Heart right ventricle (tissue), 16 donors: ENCODE results near the gene COPS7A. TPM values are rescaled to one million over a fixed set of nuclear protein-coding genes. Genes with fewer than 3 reads are reported as not detected.

Experiments
- ATAC-seq, 8 donors: fragments of 200-7000 bp; cut with Tn5 transposase; one replicate each; pipeline ENCODE4 v1.9.1; 2020; ENCODE audit warnings: mild to moderate bottlenecking in 8 of 8, moderate library complexity in 8 of 8, moderate number of reproducible peaks in 1 of 8
- DNase-seq, 2 donors: peaks; one replicate each; pipeline ENCODE4 v3.0.0-alpha.2; 2020
- H3K27ac ChIP-seq, 10 donors: fragments of 200-600 bp; sonication (generic) in 2 of 10; one replicate each; pipeline versions ENCODE4 v1.5.0 to v1.8.0; 2020 to 2022; ENCODE audit warnings: mild to moderate bottlenecking in 3 of 10
- H3K27me3 ChIP-seq, 7 donors: fragments of 200-600 bp; one replicate each; pipeline ENCODE4 v1.8.0; 2021 to 2022; ENCODE audit warnings: mild to moderate bottlenecking in 2 of 7
- H3K36me3 ChIP-seq, 9 donors: fragments of 200-600 bp; sonication (generic) in 1 of 9; one replicate each; pipeline versions ENCODE4 v1.5.0 to v1.8.0; 2020 to 2022; ENCODE audit warnings: mild to moderate bottlenecking in 2 of 9
- H3K4me1 ChIP-seq, 9 donors: fragments of 200-600 bp; sonication (generic) in 1 of 9; one replicate each; pipeline versions ENCODE4 v1.5.0 to v1.8.0; 2020 to 2022; ENCODE audit warnings: mild to moderate bottlenecking in 4 of 9
- H3K4me3 ChIP-seq, 10 donors: fragments of 200-600 bp; sonication (generic) in 2 of 10; one replicate each; pipeline versions ENCODE4 v1.5.0 to v1.8.0; 2020 to 2022; ENCODE audit warnings: mild to moderate bottlenecking in 7 of 10, moderate library complexity in 2 of 10
- H3K9me3 ChIP-seq, 11 donors: fragments of 200-600 bp in 10 of 11; sonication (generic) in 2 of 11; one replicate each; pipeline versions ENCODE4 v1.5.0 to v1.8.0; 2013 to 2022; ENCODE audit warnings: mild to moderate bottlenecking in 2 of 11, control low read depth in 1 of 11, moderate library complexity in 1 of 11
- WGBS, 2 donors: extraction: QIAGEN DNeasy Blood & Tissue Kit; methylation state at CpG; one replicate each; pipeline ENCODE4 v1.1.7; 2013; ENCODE audit warnings: inconsistent platforms in 1 of 2; 5-methylcytosine and 5-hydroxymethylcytosine counted together
- intact Hi-C, 10 donors: fragments of 100-400 bp; cut with DNase I; formaldehyde crosslinking; loops; one replicate each; pipeline versions ENCODE4 v1.11.1 to v1.14.2; 2022
- polyA plus RNA-seq, 2 donors: library from polyadenylated mRNA; stranded (reverse); fragments of 200-250 nt; gene quantifications; one replicate each; pipeline ENCODE4 v1.2.3, GENCODE V29; 2013
- total RNA-seq, 10 donors: library from RNA; stranded (reverse); fragmentation: NEBNext Ultra II Directional in 3 of 10; extraction: Animal tissue kit (Norgen Biotek cat#: 25700) in 3 of 10; gene quantifications; one replicate each; pipeline versions ENCODE4 v1.2.1 to v1.2.4, GENCODE V29; 2021 to 2023
- TF ChIP-seq, protein P1 (sequence below), 9 donors: fragments of 200-600 bp; sonication (generic) in 2 of 9; IDR thresholded peaks; one replicate each; pipeline versions ENCODE4 v1.5.0 to v1.8.0; 2021 to 2022; ENCODE audit warnings: antibody characterized with exemption in 9 of 9, mild to moderate bottlenecking in 5 of 9, moderate library complexity in 1 of 9
- donor health status: Arrhythmogenic right ventricular cardiomyopathy.
- donor health status: ischemic (EF 13 %, LVEDD 7.1; RV severe dilation, severe dysfunction).
- donor health status: healthy with polysubstance abuse.
- donor health status: DM: no; HTN: yes; CAD: no.
- donor health status: DM: no; HTN: no; CAD: no.
- donor health status: ischemic (EF 25% LVEDD 6.9; RV normal size, moderate dysfunction).
- donor health status: ischemic (EF 25% LVEDD 5.7; RV mildly dilated, moderate dysfunction).
- donor health status: healthy.
- donor health status: DM: yes; HTN: yes; CAD: no.
- donor health status: Ischemic cardiomyopathy.
- donor health status: ischemic (EF 35%, LVEDD 5.7; RV mildly dilated, moderate dysfunction).
- donor health status: nonischemic (EF 11% LVEDD 7.7; RV severe dilation, severe dysfunction).
- donor health status: DM: yes; HTN: yes; CAD: no.
- donor health status: PGD.
- donor health status: ischemic (EF 29% LVEDD 5.4; RV normal size, mild dysfunction).
- donor health status: nonischemic (EF 23%, LVEDD 6.1; RV moderate dilation, normal function).

Gene COPS7A
- total and polyA plus RNA-seq, 12 donors = 31.1 to 91.5 (median 77.9) TPM

DNA sequence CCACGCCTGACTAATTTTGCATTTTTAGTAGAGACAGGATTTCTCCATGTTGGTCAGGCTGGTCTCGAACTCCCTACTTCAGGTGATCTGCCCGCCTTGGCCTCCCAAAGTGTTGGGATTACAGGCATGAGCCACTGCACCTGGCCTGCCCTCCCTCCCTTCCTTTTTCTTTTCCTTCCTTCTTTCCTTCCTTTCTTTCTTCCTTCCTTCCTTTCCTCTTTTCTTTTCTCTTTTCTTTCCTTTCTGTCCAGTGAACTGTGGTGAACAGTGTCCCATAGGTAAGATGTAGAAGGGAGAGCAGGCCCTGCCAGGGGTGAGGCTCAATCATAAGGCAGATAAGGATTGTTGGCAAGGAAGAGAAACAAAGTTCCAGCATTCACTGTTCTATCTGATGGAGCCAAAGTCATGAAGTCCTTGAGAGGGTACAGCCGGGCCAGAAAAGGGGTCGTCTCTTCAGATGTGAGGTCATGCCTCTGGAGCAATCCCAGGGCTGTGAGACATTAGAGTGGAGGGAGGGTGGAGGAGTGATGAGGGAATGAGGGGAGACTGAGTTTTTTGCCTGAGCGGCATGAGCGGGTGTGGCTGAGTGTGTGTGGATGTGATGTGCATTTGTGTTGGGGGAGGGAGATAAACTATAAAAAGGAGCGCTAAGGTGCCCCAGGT lies 33.3 kb downstream of the COPS7A start:
- intact Hi-C loops = loop anchor here in 1 of 10 donors (10.0 kb wide), 1 partner anchor 68 kb away; the partner anchor contains the start of genes GPR162 and P3H3
- DNase-seq (no peak), ATAC-seq (no peak)
- TF ChIP-seq, protein P1, sequence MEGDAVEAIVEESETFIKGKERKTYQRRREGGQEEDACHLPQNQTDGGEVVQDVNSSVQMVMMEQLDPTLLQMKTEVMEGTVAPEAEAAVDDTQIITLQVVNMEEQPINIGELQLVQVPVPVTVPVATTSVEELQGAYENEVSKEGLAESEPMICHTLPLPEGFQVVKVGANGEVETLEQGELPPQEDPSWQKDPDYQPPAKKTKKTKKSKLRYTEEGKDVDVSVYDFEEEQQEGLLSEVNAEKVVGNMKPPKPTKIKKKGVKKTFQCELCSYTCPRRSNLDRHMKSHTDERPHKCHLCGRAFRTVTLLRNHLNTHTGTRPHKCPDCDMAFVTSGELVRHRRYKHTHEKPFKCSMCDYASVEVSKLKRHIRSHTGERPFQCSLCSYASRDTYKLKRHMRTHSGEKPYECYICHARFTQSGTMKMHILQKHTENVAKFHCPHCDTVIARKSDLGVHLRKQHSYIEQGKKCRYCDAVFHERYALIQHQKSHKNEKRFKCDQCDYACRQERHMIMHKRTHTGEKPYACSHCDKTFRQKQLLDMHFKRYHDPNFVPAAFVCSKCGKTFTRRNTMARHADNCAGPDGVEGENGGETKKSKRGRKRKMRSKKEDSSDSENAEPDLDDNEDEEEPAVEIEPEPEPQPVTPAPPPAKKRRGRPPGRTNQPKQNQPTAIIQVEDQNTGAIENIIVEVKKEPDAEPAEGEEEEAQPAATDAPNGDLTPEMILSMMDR (IDR thresholded peaks at IDR 0.05) = no peak
- Histone ChIP-seq H3K36me3 (peaks cover 0 to under 1% (median 0%) of the 10 kb centered on the region in 9 donors), H3K4me3 (no peak overlapping the region), H3K4me1 (peaks cover 5 to 19% (median 15%) of the 10 kb centered on the region in 9 donors), H3K9me3 (no peaks in the 10 kb centered on the region), H3K27me3 (no peaks in the 10 kb centered on the region), H3K27ac (no peak overlapping the region)
- 64 to 71% methylated on average over 8 of the region's 8 CpGs for WGBS, 2 donors

DNA sequence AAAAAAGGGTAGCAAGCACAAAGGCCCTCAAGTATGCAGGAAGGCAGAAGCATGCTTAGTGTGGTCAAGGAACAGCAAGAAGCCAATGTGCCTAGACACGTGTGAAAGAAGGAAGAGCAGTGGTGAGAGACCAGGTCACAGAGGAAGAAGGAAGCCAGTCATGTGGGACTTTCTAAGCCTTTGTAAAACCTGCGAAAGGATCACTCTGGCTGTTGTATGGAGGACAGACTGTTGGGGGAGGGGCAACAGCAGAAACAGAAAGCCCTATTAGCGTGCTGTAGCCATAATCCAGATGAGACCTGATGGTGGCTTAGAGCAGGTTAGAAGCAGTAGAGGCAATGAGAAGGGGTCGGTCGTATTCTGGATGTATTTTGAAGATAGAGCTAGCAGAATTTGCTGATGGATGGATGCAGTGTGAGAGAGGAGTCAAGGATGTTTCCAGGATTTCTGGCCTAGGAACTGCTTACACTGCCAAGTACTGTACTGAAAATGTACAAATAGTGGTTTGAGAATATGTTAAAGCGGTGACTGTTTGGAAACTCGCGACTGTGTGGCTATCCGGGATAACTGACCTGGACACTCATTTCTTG lies 34.8 kb downstream of the COPS7A start:
- WGBS, 2 donors = 87 to 91% methylated on average over 9 of the region's 9 CpGs
- intact Hi-C loops = loop anchor here in 1 of 10 donors (10.0 kb wide), 1 partner anchor 66 kb away; the partner anchor contains the start of genes GPR162 and P3H3
- no peaks in the 10 kb centered on the region for H3K36me3 ChIP-seq
- no peaks in the 10 kb centered on the region for H3K9me3 ChIP-seq
- no peak overlapping the region for H3K27ac ChIP-seq
- ATAC-seq (no peak), DNase-seq (no peak)
- peaks cover 4 to 24% (median 11%) of the 10 kb centered on the region in 9 donors for H3K4me1 ChIP-seq
- H3K4me3 ChIP-seq = no peak overlapping the region
- TF ChIP-seq, protein P1 (IDR thresholded peaks at IDR 0.05) = no peak
- H3K27me3 ChIP-seq = no peaks in the 10 kb centered on the region

DNA sequence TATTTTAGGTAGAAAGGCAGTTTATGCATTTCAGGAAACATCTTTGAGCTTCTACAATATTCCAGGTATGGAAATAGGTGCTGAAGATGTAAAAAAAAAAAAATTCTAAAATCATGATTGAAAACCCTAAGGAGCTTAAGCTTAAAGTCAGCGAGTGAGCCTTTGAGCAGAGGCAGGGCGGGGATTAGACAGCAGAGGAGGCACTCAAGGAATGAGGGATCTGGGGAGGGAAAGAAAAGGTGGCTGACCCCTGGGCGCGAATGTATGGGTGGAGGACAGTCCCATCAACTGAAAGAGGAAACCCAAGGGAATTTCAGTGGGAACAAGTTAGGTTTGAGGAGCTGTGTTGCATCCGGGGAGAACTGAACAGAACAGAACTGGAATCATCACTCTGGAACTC lies 35.9 kb downstream of the COPS7A start:
- H3K4me3 ChIP-seq = no peak overlapping the region
- intact Hi-C loops = loop anchor here in 1 of 10 donors (10.0 kb wide), 1 partner anchor 65 kb away; the partner anchor contains the start of genes GPR162 and P3H3
- no peak for ATAC-seq
- TF ChIP-seq, protein P1 (IDR thresholded peaks at IDR 0.05) = no peak
- no peaks in the 10 kb centered on the region for H3K36me3 ChIP-seq
- H3K9me3 ChIP-seq = no peaks in the 10 kb centered on the region
- 90 to 92% methylated on average over 5 of the region's 5 CpGs for WGBS, 2 donors
- DNase-seq = no peak
- peaks cover 0 to 4% (median 0%) of the 10 kb centered on the region in 7 donors for H3K27me3 ChIP-seq
- no peak overlapping the region for H3K27ac ChIP-seq
- H3K4me1 ChIP-seq = peaks cover 3 to 27% (median 15%) of the 10 kb centered on the region in 9 donors

DNA sequence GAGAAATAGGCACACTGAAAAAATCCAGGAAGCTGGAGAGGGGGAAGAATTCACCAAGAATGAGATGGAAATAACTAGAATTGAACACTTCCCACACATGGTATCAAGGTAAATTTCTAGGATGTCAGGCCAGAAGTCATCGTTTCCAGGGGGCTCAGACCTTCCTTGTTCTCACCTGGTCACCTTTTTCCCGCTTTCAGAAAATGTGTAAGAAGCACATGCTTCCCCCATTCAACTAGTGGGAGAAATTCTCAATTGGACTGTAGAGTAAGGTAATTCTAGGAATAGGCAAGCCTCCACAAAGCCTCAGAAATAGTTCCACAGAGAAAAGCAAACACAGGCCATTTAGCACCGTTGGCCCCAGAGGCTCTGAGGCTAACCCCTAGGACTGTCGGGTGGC lies 39.5 kb downstream of the COPS7A start:
- no peaks in the 10 kb centered on the region for H3K36me3 ChIP-seq
- DNase-seq (no peak), ATAC-seq (no peak)
- H3K4me1 ChIP-seq = peaks cover 5 to 44% (median 36%) of the 10 kb centered on the region in 9 donors
- H3K27ac ChIP-seq = peak overlapping the region; percentile 76 to 99 (median 94)
- no peaks in the 10 kb centered on the region for H3K9me3 ChIP-seq
- peaks cover 0 to 24% (median 0%) of the 10 kb centered on the region in 7 donors for H3K27me3 ChIP-seq
- TF ChIP-seq, protein P1 (IDR thresholded peaks at IDR 0.05) = no peak
- H3K4me3 ChIP-seq = peak overlapping the region in 6 of 10 donors; percentile 21 to 81 (median 32)
- WGBS, 2 donors = 70 to 72% methylated on average over 4 of the region's 4 CpGs
- intact Hi-C loops = no loop called here
